K562 (cell line): ENCODE results near the gene MAST4. TPM values are rescaled to one million over a fixed set of nuclear protein-coding genes. Genes with fewer than 3 reads are reported as not detected.

ENCODE experiments used
- EGR1 ChIP-seq: fragments of 450-650 bp; conservative IDR thresholded peaks from 2 replicates; pipeline ENCODE4 v1.6.1; 2017; ENCODE audit warnings: mild to moderate bottlenecking
- FIP1L1 ChIP-seq: fragments of 200-400 bp; formaldehyde crosslinking; IDR thresholded peaks from 2 replicates; pipeline ENCODE4 v1.6.1; 2018; ENCODE audit warnings: mild to moderate bottlenecking, low read depth, low read length; ENCODE audit not compliant: poor library complexity, severe bottlenecking
- NR4A1 ChIP-seq, 2 experiments: fragments of 250-450 bp in 1 of 2; fragments of 450-650 bp in 1 of 2; sonication (Bioruptor Pico) in 1 of 2; IDR thresholded peaks; 2 replicates each; pipeline versions ENCODE4 v1.4.0 to v1.6.1; 2016 to 2020; ENCODE audit warnings: mild to moderate bottlenecking in 2 of 2, missing compliant biosample characterization in 1 of 2, missing genetic modification characterization in 1 of 2, moderate library complexity in 1 of 2
- POLR3A ChIP-seq: IDR thresholded peaks from 2 replicates; pipeline ENCODE4 v1.6.1; 2011; ENCODE audit warnings: borderline replicate concordance, mild to moderate bottlenecking, moderate library complexity; ENCODE audit not compliant: insufficient read length, insufficient read depth; ENCODE audit errors: extremely low read depth
- RFX1 ChIP-seq: fragments of 450-650 bp; IDR thresholded peaks from 2 replicates; pipeline ENCODE4 v1.6.1; 2016; ENCODE audit warnings: mild to moderate bottlenecking, moderate library complexity
- THAP12 ChIP-seq: fragments of 250-450 bp; sonication (Bioruptor Pico); IDR thresholded peaks from 2 replicates; pipeline ENCODE4 v1.9.0; 2021; ENCODE audit warnings: mild to moderate bottlenecking, inconsistent platforms
- ZNF134 ChIP-seq: fragments of 250-450 bp; sonication (Bioruptor Pico); conservative IDR thresholded peaks from 2 replicates; pipeline ENCODE4 v1.4.0; 2020
- ZNF263 ChIP-seq: sonication (generic); formaldehyde crosslinking; IDR thresholded peaks from 2 replicates; pipeline ENCODE4 v1.8.0; 2022; ENCODE audit warnings: mild to moderate bottlenecking, missing genetic modification reagents, borderline replicate concordance
- polyA plus RNA-seq, 8 experiments: library from polyadenylated mRNA; depleted of rRNA in 4 of 8; stranded (reverse) in 5 of 8; unstranded in 3 of 8; fragments of >200 nt; fragmentation: Nextera tagmentation in 2 of 8; fragmentation: Illumina TruSeq in 1 of 8; extraction: Ambion mirVana in 2 of 8; extraction: Trizol in 1 of 8; gene quantifications; 2 replicates each; pipeline versions ENCODE4 v1.2.1 to v1.2.3, GENCODE V29; 2011 to 2014; ENCODE audit warnings: inconsistent platforms in 1 of 8, missing spikeins in 1 of 8
- total RNA-seq, 7 experiments: library from RNA; depleted of rRNA in 6 of 7; stranded (reverse); fragments of >200 nt in 6 of 7; fragmentation: Illumina TruSeq in 2 of 7; extraction: Trizol in 2 of 7; gene quantifications; 2 replicates each; pipeline versions ENCODE4 v1.2.1 to v1.2.3, GENCODE V29; 2011 to 2021; ENCODE audit warnings: low replicate concordance in 1 of 7
- TF ChIP-seq, protein P1 (sequence below): fragments of 250-450 bp; sonication (Bioruptor Pico); IDR thresholded peaks from 2 replicates; pipeline ENCODE4 v1.8.0; 2021; ENCODE audit warnings: borderline replicate concordance, mild to moderate bottlenecking, moderate library complexity; ENCODE audit not compliant: poor library complexity, severe bottlenecking

MAST4 gene
- total and polyA plus RNA-seq, 9 of the 15 experiments (the other 6 are each of a cell fraction or from before 2014, with no cell fraction given) = 0.88 to 10.1 (median 5.2) TPM

DNA sequence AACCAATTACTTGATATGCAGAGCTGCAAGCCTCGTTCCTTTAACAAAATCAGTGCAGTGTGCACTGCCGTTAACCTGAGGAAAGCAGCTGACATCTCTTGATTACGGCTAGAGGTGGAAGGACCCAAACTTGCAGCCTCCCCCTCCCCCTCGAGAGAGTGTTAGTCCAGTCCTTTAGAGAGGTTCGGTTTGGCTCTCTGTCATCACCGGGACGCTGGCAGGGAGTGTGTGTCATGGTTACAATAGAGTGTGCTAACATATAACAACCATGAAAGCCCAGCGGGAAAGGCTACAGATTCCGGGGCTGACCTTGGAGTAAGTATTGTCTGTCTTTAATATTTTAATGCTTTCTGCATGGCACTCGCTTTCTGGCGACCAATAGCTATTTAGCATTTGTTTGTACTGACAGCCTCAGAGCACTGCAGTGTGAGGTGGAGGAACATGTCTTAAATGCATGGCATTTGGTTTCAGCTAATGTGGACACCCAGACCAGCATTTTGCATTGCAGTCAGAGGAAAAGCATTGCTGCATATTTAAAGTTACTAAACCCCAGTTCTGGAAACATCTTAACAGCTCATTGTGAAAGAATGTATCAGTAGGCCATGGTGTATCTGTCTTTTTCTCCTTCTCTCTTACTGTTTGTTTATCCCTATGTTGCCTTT is 362.9 kb downstream of the MAST4 start (continued):
- TF ChIP-seq NR4A1 (CRISPR knock-in tag; IDR thresholded peaks at IDR 0.05) (no peak), NR4A1 (tag; IDR thresholded peaks at IDR 0.05) (no peak), ZNF263 (CRISPR knock-in tag) (no peak), FIP1L1 (no peak), THAP12 (no peak), ZNF134 (CRISPR knock-in tag) (no peak), EGR1 (no peak), RFX1 (no peak), POLR3A (no peak)
- TF ChIP-seq, protein P1, sequence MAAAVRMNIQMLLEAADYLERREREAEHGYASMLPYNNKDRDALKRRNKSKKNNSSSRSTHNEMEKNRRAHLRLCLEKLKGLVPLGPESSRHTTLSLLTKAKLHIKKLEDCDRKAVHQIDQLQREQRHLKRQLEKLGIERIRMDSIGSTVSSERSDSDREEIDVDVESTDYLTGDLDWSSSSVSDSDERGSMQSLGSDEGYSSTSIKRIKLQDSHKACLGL (CRISPR knock-in tag) = no peak
